ENCODE results near the gene CYP24A1.

CYP24A1 gene

GRCh38 chr20:54172856-54173652 is 732 bp downstream of the CYP24A1 start:
- WGBS, 2 experiments (ENCODE audit: insufficient coverage in 2 of 2): 1 to 3% methylated on average over 54 to 61 of the region's 66 CpGs
- Histone ChIP-seq H3K4me1 (ENCODE audit: control insufficient read depth, insufficient read depth, low read length, poor library complexity, severe bottlenecking) (peaks cover 22% of the 10 kb centered on the region), H3K4me3 (ENCODE audit: extremely low read depth, insufficient read depth, low read length, poor library complexity, severe bottlenecking) (peak overlapping the region; percentile 30), H3K27ac (ENCODE audit: low read depth, low read length, severe bottlenecking) (no peak overlapping the region), H3K9me3 (ENCODE audit: control insufficient read depth, low read length) (no peaks in the 10 kb centered on the region), H3K36me3 (ENCODE audit: control insufficient read depth, insufficient read depth, low read length) (no peaks in the 10 kb centered on the region)

- Histone ChIP-seq H3K36me3 (ENCODE audit: control insufficient read depth, insufficient read depth, low read length) (no peaks in the 10 kb centered on the region), H3K27ac (ENCODE audit: low read depth, low read length, severe bottlenecking) (no peak overlapping the region), H3K4me1 (ENCODE audit: control insufficient read depth, insufficient read depth, low read length, poor library complexity, severe bottlenecking) (peaks cover 22% of the 10 kb centered on the region), H3K4me3 (ENCODE audit: extremely low read depth, insufficient read depth, low read length, poor library complexity, severe bottlenecking) (peak overlapping the region; percentile 30), H3K9me3 (ENCODE audit: control insufficient read depth, low read length) (no peaks in the 10 kb centered on the region)
- 22 to 27% methylated on average over 12 of the region's 12 CpGs for WGBS, 2 experiments (ENCODE audit: insufficient coverage in 2 of 2)
Observed at GRCh38 chr20:54172532-54172855, 1.3 kb downstream of the CYP24A1 start.

- Histone ChIP-seq H3K9me3 (ENCODE audit: control insufficient read depth, low read length) (no peaks in the 10 kb centered on the region), H3K27ac (ENCODE audit: low read depth, low read length, severe bottlenecking) (no peak overlapping the region), H3K4me1 (ENCODE audit: control insufficient read depth, insufficient read depth, low read length, poor library complexity, severe bottlenecking) (peaks cover 19% of the 10 kb centered on the region), H3K4me3 (ENCODE audit: extremely low read depth, insufficient read depth, low read length, poor library complexity, severe bottlenecking) (no peak overlapping the region), H3K36me3 (ENCODE audit: control insufficient read depth, insufficient read depth, low read length) (no peaks in the 10 kb centered on the region)
- WGBS, 2 experiments (ENCODE audit: insufficient coverage in 2 of 2): 85 to 90% methylated on average over 2 of the region's 3 CpGs
Observed at GRCh38 chr20:54170963-54171362, 2.8 kb downstream of the CYP24A1 start.

- no peaks in the 10 kb centered on the region for H3K36me3 ChIP-seq (ENCODE audit: control insufficient read depth, insufficient read depth, low read length)
- no peak overlapping the region for H3K4me3 ChIP-seq (ENCODE audit: extremely low read depth, insufficient read depth, low read length, poor library complexity, severe bottlenecking)
- 72 to 93% methylated on average over 2 to 3 of the region's 4 CpGs for WGBS, 2 experiments (ENCODE audit: insufficient coverage in 2 of 2)
- H3K4me1 ChIP-seq (ENCODE audit: control insufficient read depth, insufficient read depth, low read length, poor library complexity, severe bottlenecking): peaks cover 19% of the 10 kb centered on the region
- no peaks in the 10 kb centered on the region for H3K9me3 ChIP-seq (ENCODE audit: control insufficient read depth, low read length)
- no peak overlapping the region for H3K27ac ChIP-seq (ENCODE audit: low read depth, low read length, severe bottlenecking)
Observed at GRCh38 chr20:54170026-54170471, 3.7 kb downstream of the CYP24A1 start.

- 85 to 86% methylated on average over 13 to 14 of the region's 14 CpGs for WGBS, 2 experiments (ENCODE audit: insufficient coverage in 2 of 2)
- H3K4me3 ChIP-seq (ENCODE audit: extremely low read depth, insufficient read depth, low read length, poor library complexity, severe bottlenecking): no peak overlapping the region
- no peaks in the 10 kb centered on the region for H3K9me3 ChIP-seq (ENCODE audit: control insufficient read depth, low read length)
- H3K4me1 ChIP-seq (ENCODE audit: control insufficient read depth, insufficient read depth, low read length, poor library complexity, severe bottlenecking): peaks cover 10% of the 10 kb centered on the region
- H3K36me3 ChIP-seq (ENCODE audit: control insufficient read depth, insufficient read depth, low read length): no peaks in the 10 kb centered on the region
- no peak overlapping the region for H3K27ac ChIP-seq (ENCODE audit: low read depth, low read length, severe bottlenecking)
Observed at GRCh38 chr20:54168961-54169862, 4.6 kb downstream of the CYP24A1 start.

- H3K27ac ChIP-seq (ENCODE audit: low read depth, low read length, severe bottlenecking): no peak overlapping the region
- H3K36me3 ChIP-seq (ENCODE audit: control insufficient read depth, insufficient read depth, low read length): no peaks in the 10 kb centered on the region
- no peak overlapping the region for H3K4me3 ChIP-seq (ENCODE audit: extremely low read depth, insufficient read depth, low read length, poor library complexity, severe bottlenecking)
- WGBS, 2 experiments (ENCODE audit: insufficient coverage in 2 of 2): 77 to 84% methylated on average over 11 of the region's 11 CpGs
- no peaks in the 10 kb centered on the region for H3K9me3 ChIP-seq (ENCODE audit: control insufficient read depth, low read length)
- peaks cover 7% of the 10 kb centered on the region for H3K4me1 ChIP-seq (ENCODE audit: control insufficient read depth, insufficient read depth, low read length, poor library complexity, severe bottlenecking)
Observed at GRCh38 chr20:54167909-54168872, 5.6 kb downstream of the CYP24A1 start.

GRCh38 chr20:54166987-54167662 is 6.7 kb downstream of the CYP24A1 start:
- no peak overlapping the region for H3K27ac ChIP-seq (ENCODE audit: low read depth, low read length, severe bottlenecking)
- H3K4me1 ChIP-seq (ENCODE audit: control insufficient read depth, insufficient read depth, low read length, poor library complexity, severe bottlenecking): peaks cover 7% of the 10 kb centered on the region
- H3K36me3 ChIP-seq (ENCODE audit: control insufficient read depth, insufficient read depth, low read length): no peaks in the 10 kb centered on the region
- no peaks in the 10 kb centered on the region for H3K9me3 ChIP-seq (ENCODE audit: control insufficient read depth, low read length)
- 67 to 83% methylated on average over 1 to 3 of the region's 7 CpGs for WGBS, 2 experiments (ENCODE audit: insufficient coverage in 2 of 2)
- no peak overlapping the region for H3K4me3 ChIP-seq (ENCODE audit: extremely low read depth, insufficient read depth, low read length, poor library complexity, severe bottlenecking)

- peaks cover 7% of the 10 kb centered on the region for H3K4me1 ChIP-seq (ENCODE audit: control insufficient read depth, insufficient read depth, low read length, poor library complexity, severe bottlenecking)
- H3K4me3 ChIP-seq (ENCODE audit: extremely low read depth, insufficient read depth, low read length, poor library complexity, severe bottlenecking): no peak overlapping the region
- no peaks in the 10 kb centered on the region for H3K9me3 ChIP-seq (ENCODE audit: control insufficient read depth, low read length)
- WGBS, 2 experiments (ENCODE audit: insufficient coverage in 2 of 2): 83% methylated on average over 1 to 2 of the region's 2 CpGs
- H3K27ac ChIP-seq (ENCODE audit: low read depth, low read length, severe bottlenecking): no peak overlapping the region
- no peaks in the 10 kb centered on the region for H3K36me3 ChIP-seq (ENCODE audit: control insufficient read depth, insufficient read depth, low read length)
Observed at GRCh38 chr20:54165803-54166202, 8.0 kb downstream of the CYP24A1 start.

- Histone ChIP-seq H3K4me3 (ENCODE audit: extremely low read depth, insufficient read depth, low read length, poor library complexity, severe bottlenecking) (no peak overlapping the region), H3K36me3 (ENCODE audit: control insufficient read depth, insufficient read depth, low read length) (no peaks in the 10 kb centered on the region), H3K4me1 (ENCODE audit: control insufficient read depth, insufficient read depth, low read length, poor library complexity, severe bottlenecking) (peaks cover 7% of the 10 kb centered on the region), H3K27ac (ENCODE audit: low read depth, low read length, severe bottlenecking) (no peak overlapping the region), H3K9me3 (ENCODE audit: control insufficient read depth, low read length) (no peaks in the 10 kb centered on the region)
- WGBS, 2 experiments (ENCODE audit: insufficient coverage in 2 of 2): 95 to 97% methylated on average over 4 to 6 of the region's 9 CpGs
Observed at GRCh38 chr20:54165014-54165413, 8.8 kb downstream of the CYP24A1 start.

- H3K9me3 ChIP-seq (ENCODE audit: control insufficient read depth, low read length): no peaks in the 10 kb centered on the region
- 83 to 93% methylated on average over 3 to 4 of the region's 5 CpGs for WGBS, 2 experiments (ENCODE audit: insufficient coverage in 2 of 2)
- H3K27ac ChIP-seq (ENCODE audit: low read depth, low read length, severe bottlenecking): no peak overlapping the region
- no peaks in the 10 kb centered on the region for H3K36me3 ChIP-seq (ENCODE audit: control insufficient read depth, insufficient read depth, low read length)
- H3K4me1 ChIP-seq (ENCODE audit: control insufficient read depth, insufficient read depth, low read length, poor library complexity, severe bottlenecking): no peaks in the 10 kb centered on the region
- H3K4me3 ChIP-seq (ENCODE audit: extremely low read depth, insufficient read depth, low read length, poor library complexity, severe bottlenecking): no peak overlapping the region
Observed at GRCh38 chr20:54163402-54163801, 10.4 kb downstream of the CYP24A1 start.

Measured in mesodermal cell (in vitro differentiated cells).